ENCODE results near the gene SMS.

DNA sequence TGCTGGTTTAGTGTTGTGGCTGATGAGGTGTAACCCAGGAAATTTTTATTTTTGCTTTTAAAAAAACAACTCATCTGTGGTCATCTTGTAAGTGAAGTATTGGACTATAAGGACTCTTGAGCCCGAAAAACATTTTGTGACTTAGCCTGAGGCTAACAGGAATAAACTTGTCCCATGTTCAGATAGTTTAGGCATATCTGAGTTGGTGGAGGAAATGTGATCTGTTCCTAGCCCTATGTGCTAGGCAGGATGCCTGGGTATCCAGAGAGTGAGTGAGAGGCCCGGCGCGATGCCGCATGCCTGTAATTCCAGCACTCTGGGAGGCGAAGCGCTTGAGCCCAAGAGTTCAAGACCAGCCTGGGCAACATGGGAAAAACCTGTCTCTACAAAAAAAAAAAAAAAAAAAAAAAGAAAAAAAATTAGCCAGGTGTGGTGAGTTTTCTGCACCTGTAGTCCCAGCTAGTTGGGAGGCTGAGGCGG, 3.7 kb downstream of the SMS start:
- no peak for TF ChIP-seq MXI1 (IDR thresholded peaks at IDR 0.05; ENCODE audit: borderline replicate concordance, low read depth, low read length)
- TF ChIP-seq ZNF543 (CRISPR knock-in tag; IDR thresholded peaks at IDR 0.05): no peak
- no peak for TF ChIP-seq JUND (CRISPR knock-in tag; IDR thresholded peaks at IDR 0.05)
- TF ChIP-seq CBFB (CRISPR knock-in tag; IDR thresholded peaks at IDR 0.05): no peak
- TF ChIP-seq ZBTB1 (CRISPR knock-in tag; IDR thresholded peaks at IDR 0.05; ENCODE audit: borderline replicate concordance): no peak

Measured in HepG2 (cell line).